Measurements from ENCODE around the gene ASXL2.

DNA sequence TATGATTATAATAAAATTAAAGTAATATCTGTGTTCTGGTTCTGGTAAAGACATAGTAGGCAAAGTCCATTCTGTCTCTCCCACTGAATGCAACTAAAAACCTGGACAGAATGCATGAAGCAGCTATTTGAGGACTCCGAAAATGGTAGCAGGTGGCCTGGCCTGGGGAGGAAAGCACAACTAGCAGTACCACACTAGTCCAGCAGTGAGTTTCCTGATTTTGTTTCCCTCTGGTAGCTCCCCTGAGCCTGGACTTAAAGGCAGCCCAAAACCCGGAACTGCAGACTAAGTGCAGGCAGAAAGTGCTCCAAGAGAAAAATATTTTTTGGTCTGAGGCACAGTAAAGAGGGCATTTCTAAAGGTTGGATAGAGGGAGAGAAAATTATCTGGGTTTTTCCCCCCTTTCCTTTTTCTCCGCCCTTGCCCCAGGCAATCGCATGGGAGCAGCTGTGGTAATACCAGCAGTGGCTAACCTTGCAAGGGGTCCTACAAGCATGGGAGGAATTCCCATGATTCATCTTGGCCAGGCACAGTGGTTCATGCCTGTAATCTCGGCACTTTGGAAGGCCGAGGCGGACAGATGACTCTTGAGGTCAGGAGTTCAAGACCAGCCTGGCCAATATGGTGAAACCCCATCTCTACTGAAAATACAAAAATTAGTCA is 32.3 kb downstream of the ASXL2 start:
- TF ChIP-seq POLR2AphosphoS5 (IDR thresholded peaks at IDR 0.05; ENCODE audit: low read depth) (no peak), GABPA (IDR thresholded peaks at IDR 0.05; ENCODE audit: low read depth) (no peak), SPI1 (IDR thresholded peaks at IDR 0.05; ENCODE audit: borderline replicate concordance, low read depth) (no peak)
- TF ChIP-seq, protein P1, sequence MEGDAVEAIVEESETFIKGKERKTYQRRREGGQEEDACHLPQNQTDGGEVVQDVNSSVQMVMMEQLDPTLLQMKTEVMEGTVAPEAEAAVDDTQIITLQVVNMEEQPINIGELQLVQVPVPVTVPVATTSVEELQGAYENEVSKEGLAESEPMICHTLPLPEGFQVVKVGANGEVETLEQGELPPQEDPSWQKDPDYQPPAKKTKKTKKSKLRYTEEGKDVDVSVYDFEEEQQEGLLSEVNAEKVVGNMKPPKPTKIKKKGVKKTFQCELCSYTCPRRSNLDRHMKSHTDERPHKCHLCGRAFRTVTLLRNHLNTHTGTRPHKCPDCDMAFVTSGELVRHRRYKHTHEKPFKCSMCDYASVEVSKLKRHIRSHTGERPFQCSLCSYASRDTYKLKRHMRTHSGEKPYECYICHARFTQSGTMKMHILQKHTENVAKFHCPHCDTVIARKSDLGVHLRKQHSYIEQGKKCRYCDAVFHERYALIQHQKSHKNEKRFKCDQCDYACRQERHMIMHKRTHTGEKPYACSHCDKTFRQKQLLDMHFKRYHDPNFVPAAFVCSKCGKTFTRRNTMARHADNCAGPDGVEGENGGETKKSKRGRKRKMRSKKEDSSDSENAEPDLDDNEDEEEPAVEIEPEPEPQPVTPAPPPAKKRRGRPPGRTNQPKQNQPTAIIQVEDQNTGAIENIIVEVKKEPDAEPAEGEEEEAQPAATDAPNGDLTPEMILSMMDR (IDR thresholded peaks at IDR 0.05; ENCODE audit: insufficient read depth, low read length), result no peak
